Measurements from ENCODE around the gene NOXA1. TPM values are rescaled to one million over a fixed set of nuclear protein-coding genes. Genes with fewer than 3 reads are reported as not detected.

The NOXA1 gene
- 0.61 TPM for polyA plus RNA-seq (2013, experiment 1 of 2)
- polyA plus RNA-seq (2013, experiment 2 of 2): 0.64 TPM

DNA sequence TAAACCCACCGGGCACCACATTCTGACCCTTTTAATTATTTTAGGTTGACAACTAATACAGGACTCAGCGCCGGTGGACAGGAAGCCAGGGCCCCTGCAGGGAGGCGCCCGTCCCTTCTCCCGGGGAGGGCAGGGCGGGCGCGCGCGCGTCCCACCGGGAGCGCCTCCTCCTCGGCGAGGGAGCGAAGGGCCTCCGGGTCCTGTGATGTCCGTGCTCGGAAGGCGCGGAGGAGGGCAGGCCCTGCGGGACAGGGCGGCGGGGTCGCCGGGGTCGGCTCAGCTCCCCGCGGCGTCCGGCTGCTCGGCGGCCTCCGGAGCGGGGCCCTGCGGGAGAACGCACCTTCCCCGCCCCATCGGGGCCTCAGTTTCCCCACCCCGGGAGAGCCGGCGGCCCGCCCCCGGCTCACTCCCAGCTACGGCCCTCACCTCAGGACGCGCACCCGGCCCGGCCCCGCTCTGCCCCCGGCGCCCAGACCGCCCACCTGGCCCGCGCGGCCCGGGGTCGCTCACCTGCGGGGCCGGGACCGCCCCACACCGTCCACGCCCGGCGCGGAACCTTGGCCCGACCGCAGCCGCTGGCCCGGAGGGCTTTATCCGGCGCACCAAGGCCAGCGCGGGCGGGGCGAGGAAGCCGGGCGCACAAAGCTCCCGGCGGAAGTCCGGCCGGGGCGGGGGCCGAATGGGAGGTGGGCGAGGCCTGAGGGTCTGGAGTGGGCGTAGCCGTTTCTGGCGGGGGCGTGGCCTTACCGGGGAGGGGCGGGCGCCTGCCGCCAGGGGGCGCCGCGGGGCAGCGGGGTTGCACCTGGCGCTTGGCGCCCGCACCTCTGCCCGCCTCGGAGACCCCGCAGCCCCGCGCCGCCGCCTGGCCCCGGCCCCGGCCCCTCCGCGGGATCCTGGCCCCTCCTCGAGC, at the start of gene NOXA1, which contains the start of gene EXD3:
Gene NOXA1, plus strand, starts transcription at position 790 of the 910 bp plus-strand sequence. CDS start 137 bp downstream, outside the sequence.
Gene EXD3, minus strand, starts transcription at position 559 of the 910 bp plus-strand sequence. CDS start 27,805 bp downstream, outside the sequence.
- Histone ChIP-seq H3K27me3 (ENCODE audit: control insufficient read depth in 3 of 3, insufficient read depth in 3 of 3, low read depth in 1 of 3, low read length in 3 of 3) (peaks cover 0 to 15% (median 2%) of the 10 kb centered on the region in 3 experiments), H2AFZ (ENCODE audit: low read length) (peak within 1 kb of the TSS; percentile 98), H4K91ac (ENCODE audit: low read depth, low read length, poor library complexity) (no peak within 1 kb of the TSS), H3K4me1 (ENCODE audit: control insufficient read depth in 2 of 2, insufficient read depth in 1 of 2, low read depth in 1 of 2, low read length in 2 of 2) (peaks cover 3 to 7% of the 10 kb centered on the region in 2 donors), H3K4me3 (ENCODE audit: low read length in 2 of 2) (peak within 1 kb of the TSS; percentile 88 to 95), H3K9ac (ENCODE audit: low read depth, low read length, poor library complexity) (peak within 1 kb of the TSS; percentile 88), H4K8ac (ENCODE audit: low read depth, low read length) (peak within 1 kb of the TSS; percentile 92), H3K27ac (replicated peaks; ENCODE audit: low read length) (no peak within 1 kb of the TSS), H3K14ac (ENCODE audit: low read length) (peak within 1 kb of the TSS; percentile 71), H2BK120ac (ENCODE audit: low read depth, low read length) (no peak within 1 kb of the TSS), H3K4ac (ENCODE audit: low read length) (peak within 1 kb of the TSS; percentile 95), H3K79me1 (ENCODE audit: low read depth, low read length) (peaks cover under 1% of the 10 kb centered on the region), H2BK12ac (ENCODE audit: low read length) (peak within 1 kb of the TSS; percentile 94), H3K36me3 (replicated peaks in 1 of 2; ENCODE audit: control insufficient read depth in 2 of 2, insufficient read depth in 2 of 2, low read length in 2 of 2) (peaks cover 0 to 7% of the 10 kb centered on the region in 2 donors), H2AK5ac (ENCODE audit: low read depth, low read length) (peak within 1 kb of the TSS; percentile 99), H3K9me3 (replicated peaks in 1 of 2; ENCODE audit: control insufficient read depth in 2 of 2, insufficient read depth in 1 of 2, low read depth in 1 of 2, low read length in 2 of 2) (peaks cover 0 to 1% of the 10 kb centered on the region in 2 donors), H2BK15ac (ENCODE audit: low read length) (peak within 1 kb of the TSS; percentile 89), H2BK5ac (ENCODE audit: low read length) (peak within 1 kb of the TSS; percentile 59), H3K23ac (ENCODE audit: low read depth, low read length, poor library complexity) (peak within 1 kb of the TSS; percentile 98), H3K4me2 (ENCODE audit: insufficient read depth, low read length, poor library complexity, severe bottlenecking) (peak within 1 kb of the TSS; percentile 91), H3K18ac (ENCODE audit: low read length) (peak within 1 kb of the TSS; percentile 98)
- WGBS, 2 donors (ENCODE audit: extremely low coverage in 2 of 2, insufficient read length in 2 of 2, insufficient replicate concordance in 1 of 2): no CpG with 5 or more reads among the region's 113 CpGs
- DNase-seq (ENCODE audit: low spot score): peak; percentile 92

- H3K9ac ChIP-seq (ENCODE audit: low read depth, low read length, poor library complexity): peak overlapping the region; percentile 64
- H2BK120ac ChIP-seq (ENCODE audit: low read depth, low read length): no peak overlapping the region
- H3K4me1 ChIP-seq (ENCODE audit: control insufficient read depth in 2 of 2, insufficient read depth in 1 of 2, low read depth in 1 of 2, low read length in 2 of 2): peaks cover 40 to 42% of the 10 kb centered on the region in 2 donors
- no peaks in the 10 kb centered on the region for H3K79me1 ChIP-seq (ENCODE audit: low read depth, low read length)
- no peak overlapping the region for H3K14ac ChIP-seq (ENCODE audit: low read length)
- no peak overlapping the region for H2BK12ac ChIP-seq (ENCODE audit: low read length)
- peaks cover 12% of the 10 kb centered on the region in 2 donors for H3K9me3 ChIP-seq (replicated peaks in 1 of 2; ENCODE audit: control insufficient read depth in 2 of 2, insufficient read depth in 1 of 2, low read depth in 1 of 2, low read length in 2 of 2)
- no CpG with 5 or more reads among the region's 16 CpGs for WGBS, 2 donors (ENCODE audit: extremely low coverage in 2 of 2, insufficient read length in 2 of 2, insufficient replicate concordance in 1 of 2)
- H3K27me3 ChIP-seq (ENCODE audit: control insufficient read depth in 3 of 3, insufficient read depth in 3 of 3, low read depth in 1 of 3, low read length in 3 of 3): no peaks in the 10 kb centered on the region
- H3K4me2 ChIP-seq (ENCODE audit: insufficient read depth, low read length, poor library complexity, severe bottlenecking): no peak overlapping the region
- no peak overlapping the region for H2AFZ ChIP-seq (ENCODE audit: low read length)
- H3K18ac ChIP-seq (ENCODE audit: low read length): peak overlapping the region; percentile 93
- no peak overlapping the region for H3K4me3 ChIP-seq (ENCODE audit: low read length in 2 of 2)
- H4K91ac ChIP-seq (ENCODE audit: low read depth, low read length, poor library complexity): no peak overlapping the region
- H2AK5ac ChIP-seq (ENCODE audit: low read depth, low read length): peak overlapping the region; percentile 100
- H3K4ac ChIP-seq (ENCODE audit: low read length): no peak overlapping the region
- DNase-seq (ENCODE audit: low spot score): peak; percentile 43
- no peak overlapping the region for H3K23ac ChIP-seq (ENCODE audit: low read depth, low read length, poor library complexity)
- H2BK5ac ChIP-seq (ENCODE audit: low read length): peak overlapping the region; percentile 95
- peaks cover 0 to 6% of the 10 kb centered on the region in 2 donors for H3K36me3 ChIP-seq (replicated peaks in 1 of 2; ENCODE audit: control insufficient read depth in 2 of 2, insufficient read depth in 2 of 2, low read length in 2 of 2)
- H2BK15ac ChIP-seq (ENCODE audit: low read length): peak overlapping the region; percentile 99
- no peak overlapping the region for H4K8ac ChIP-seq (ENCODE audit: low read depth, low read length)
- peak overlapping the region; percentile 90 for H3K27ac ChIP-seq (replicated peaks; ENCODE audit: low read length)
Measured at GRCh38 chr9:137373611-137373980, 49.6 kb upstream of the NOXA1 start.

GRCh38 chr9:137374131-137374845, 48.9 kb upstream of the NOXA1 start:
- no CpG with 5 or more reads among the region's 37 CpGs for WGBS, 2 donors (ENCODE audit: extremely low coverage in 2 of 2, insufficient read length in 2 of 2, insufficient replicate concordance in 1 of 2)
- no peaks in the 10 kb centered on the region for H3K27me3 ChIP-seq (ENCODE audit: control insufficient read depth in 3 of 3, insufficient read depth in 3 of 3, low read depth in 1 of 3, low read length in 3 of 3)

More at GRCh38 chr9:137374131-137374845, 48.9 kb upstream of the NOXA1 start:
- H3K23ac ChIP-seq (ENCODE audit: low read depth, low read length, poor library complexity): no peak overlapping the region
- no peaks in the 10 kb centered on the region for H3K79me1 ChIP-seq (ENCODE audit: low read depth, low read length)
- peak overlapping the region; percentile 52 for H2BK15ac ChIP-seq (ENCODE audit: low read length)
- H3K4ac ChIP-seq (ENCODE audit: low read length): peak overlapping the region; percentile 38
- peaks cover 12% of the 10 kb centered on the region in 2 donors for H3K9me3 ChIP-seq (replicated peaks in 1 of 2; ENCODE audit: control insufficient read depth in 2 of 2, insufficient read depth in 1 of 2, low read depth in 1 of 2, low read length in 2 of 2)
- peak overlapping the region; percentile 6 for H3K14ac ChIP-seq (ENCODE audit: low read length)
- peaks cover 0 to 6% of the 10 kb centered on the region in 2 donors for H3K36me3 ChIP-seq (replicated peaks in 1 of 2; ENCODE audit: control insufficient read depth in 2 of 2, insufficient read depth in 2 of 2, low read length in 2 of 2)
- peak overlapping the region; percentile 35 for H2BK5ac ChIP-seq (ENCODE audit: low read length)
- no peak overlapping the region for H2BK12ac ChIP-seq (ENCODE audit: low read length)
- H3K4me2 ChIP-seq (ENCODE audit: insufficient read depth, low read length, poor library complexity, severe bottlenecking): no peak overlapping the region
- H3K9ac ChIP-seq (ENCODE audit: low read depth, low read length, poor library complexity): no peak overlapping the region
- H4K8ac ChIP-seq (ENCODE audit: low read depth, low read length): no peak overlapping the region
- H2AK5ac ChIP-seq (ENCODE audit: low read depth, low read length): peak overlapping the region; percentile 97
- no peak overlapping the region for H4K91ac ChIP-seq (ENCODE audit: low read depth, low read length, poor library complexity)
- no peak overlapping the region for H2AFZ ChIP-seq (ENCODE audit: low read length)
- H2BK120ac ChIP-seq (ENCODE audit: low read depth, low read length): peak overlapping the region; percentile 51
- H3K27ac ChIP-seq (replicated peaks; ENCODE audit: low read length): peak overlapping the region; percentile 90
- H3K18ac ChIP-seq (ENCODE audit: low read length): peak overlapping the region; percentile 86
- H3K4me1 ChIP-seq (ENCODE audit: control insufficient read depth in 2 of 2, insufficient read depth in 1 of 2, low read depth in 1 of 2, low read length in 2 of 2): peaks cover 39% of the 10 kb centered on the region in 2 donors
- DNase-seq (ENCODE audit: low spot score): no peak
- peak overlapping the region in 1 of 2 donors; percentile 39 for H3K4me3 ChIP-seq (ENCODE audit: low read length in 2 of 2)
